IPS-18a (cell line): ENCODE results near the gene C8A.

ENCODE experiments used
- H3K27ac ChIP-seq: one replicate; pipeline ENCODE4 v1.5.1; 2013; ENCODE audit warnings: low read length
- H3K27me3 ChIP-seq: one replicate; pipeline ENCODE4 v1.6.1; 2013; ENCODE audit warnings: mild to moderate bottlenecking, low read length; ENCODE audit not compliant: control insufficient read depth, insufficient read depth
- H3K36me3 ChIP-seq: one replicate; pipeline ENCODE4 v1.6.1; 2013; ENCODE audit warnings: low read depth, low read length; ENCODE audit not compliant: control insufficient read depth
- H3K4me1 ChIP-seq: one replicate; pipeline ENCODE4 v1.6.1; 2013; ENCODE audit warnings: low read depth, low read length; ENCODE audit not compliant: control insufficient read depth
- H3K4me3 ChIP-seq: one replicate; pipeline ENCODE4 v1.5.1; 2013; ENCODE audit warnings: low read length
- H3K9ac ChIP-seq: one replicate; pipeline ENCODE4 v1.6.1; 2013; ENCODE audit warnings: mild to moderate bottlenecking, low read length, moderate library complexity
- H3K9me3 ChIP-seq: one replicate; pipeline ENCODE4 v1.6.1; 2013; ENCODE audit warnings: low read depth, low read length; ENCODE audit not compliant: control insufficient read depth

Gene C8A

DNA sequence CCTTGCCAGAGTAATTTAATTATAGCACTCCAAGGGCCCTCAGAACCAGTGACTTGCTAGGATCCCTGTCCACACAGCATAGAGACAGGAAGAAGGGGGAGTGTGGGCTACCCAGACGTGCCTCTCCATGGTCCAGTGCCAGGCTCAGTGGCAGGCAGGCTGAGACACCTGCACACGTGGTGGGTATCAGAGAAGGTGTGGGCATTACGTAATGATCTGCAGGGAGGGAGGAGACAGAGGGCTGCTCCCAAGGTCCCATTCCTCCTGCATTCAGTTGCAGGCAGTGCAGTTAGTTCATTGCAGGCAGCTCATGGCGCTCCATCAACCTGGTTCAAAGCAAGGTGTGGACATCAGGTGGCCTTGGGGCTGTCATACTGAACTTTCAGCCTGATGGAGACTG, 61.4 kb downstream of the C8A start:
- Histone ChIP-seq H3K27me3 (no peaks in the 10 kb centered on the region), H3K27ac (no peak overlapping the region), H3K9ac (no peak overlapping the region), H3K4me3 (no peak overlapping the region), H3K9me3 (no peaks in the 10 kb centered on the region), H3K36me3 (no peaks in the 10 kb centered on the region), H3K4me1 (peaks cover 8% of the 10 kb centered on the region)

GRCh38 chr1:56916630-56917029, 62.0 kb downstream of the C8A start:
- no peak overlapping the region for H3K4me3 ChIP-seq
- no peak overlapping the region for H3K9ac ChIP-seq
- peaks cover 8% of the 10 kb centered on the region for H3K4me1 ChIP-seq
- no peaks in the 10 kb centered on the region for H3K36me3 ChIP-seq
- H3K9me3 ChIP-seq = no peaks in the 10 kb centered on the region
- no peak overlapping the region for H3K27ac ChIP-seq
- H3K27me3 ChIP-seq = no peaks in the 10 kb centered on the region

GRCh38 chr1:56917356-56917755, 62.8 kb downstream of the C8A start:
- H3K27me3 ChIP-seq = no peaks in the 10 kb centered on the region
- H3K36me3 ChIP-seq = no peaks in the 10 kb centered on the region
- H3K27ac ChIP-seq = no peak overlapping the region
- no peak overlapping the region for H3K4me3 ChIP-seq
- H3K4me1 ChIP-seq = peaks cover 8% of the 10 kb centered on the region
- no peak overlapping the region for H3K9ac ChIP-seq
- no peaks in the 10 kb centered on the region for H3K9me3 ChIP-seq

- no peaks in the 10 kb centered on the region for H3K9me3 ChIP-seq
These were observed 66.0 kb downstream of the C8A start for GRCh38 chr1:56920591-56921001.

GRCh38 chr1:56921479-56921878, 66.9 kb downstream of the C8A start:
- no peaks in the 10 kb centered on the region for H3K36me3 ChIP-seq
- H3K27ac ChIP-seq = no peak overlapping the region
- peaks cover 22% of the 10 kb centered on the region for H3K4me1 ChIP-seq
- no peaks in the 10 kb centered on the region for H3K9me3 ChIP-seq
- H3K4me3 ChIP-seq = no peak overlapping the region
- H3K27me3 ChIP-seq = no peaks in the 10 kb centered on the region
- no peak overlapping the region for H3K9ac ChIP-seq

More at GRCh38 chr1:56920591-56921001, 66.0 kb downstream of the C8A start:
- Histone ChIP-seq H3K36me3 (no peaks in the 10 kb centered on the region), H3K27ac (no peak overlapping the region), H3K27me3 (no peaks in the 10 kb centered on the region), H3K4me3 (no peak overlapping the region), H3K4me1 (peaks cover 18% of the 10 kb centered on the region), H3K9ac (no peak overlapping the region)

DNA sequence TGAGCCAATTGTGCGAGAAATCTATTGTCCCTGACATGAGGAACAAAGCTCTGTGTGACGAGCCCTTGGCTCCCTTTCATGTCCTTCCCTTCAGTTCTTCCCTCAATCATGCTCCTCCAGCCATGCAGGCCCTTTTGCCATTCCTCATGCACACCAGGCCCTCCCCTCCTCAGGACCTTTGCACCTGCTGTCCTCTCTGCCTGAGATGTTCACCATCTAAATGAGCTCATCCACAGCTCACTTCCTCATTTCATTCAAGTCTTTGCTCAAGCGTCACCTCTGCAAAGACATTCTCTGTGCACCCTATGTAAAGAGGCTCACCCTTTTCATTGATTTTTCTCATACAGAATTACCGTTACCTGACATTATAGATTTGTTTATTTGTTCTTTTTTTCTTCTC, 67.5 kb downstream of the C8A start:
- H3K9me3 ChIP-seq = no peaks in the 10 kb centered on the region
- H3K36me3 ChIP-seq = no peaks in the 10 kb centered on the region
- H3K4me1 ChIP-seq = peaks cover 16% of the 10 kb centered on the region
- no peak overlapping the region for H3K27ac ChIP-seq
- no peak overlapping the region for H3K4me3 ChIP-seq
- H3K27me3 ChIP-seq = no peaks in the 10 kb centered on the region
- H3K9ac ChIP-seq = no peak overlapping the region

- no peaks in the 10 kb centered on the region for H3K9me3 ChIP-seq
- no peaks in the 10 kb centered on the region for H3K27me3 ChIP-seq
- H3K27ac ChIP-seq = no peak overlapping the region
- no peak overlapping the region for H3K4me3 ChIP-seq
- no peak overlapping the region for H3K9ac ChIP-seq
- H3K4me1 ChIP-seq = peaks cover 14% of the 10 kb centered on the region
- H3K36me3 ChIP-seq = no peaks in the 10 kb centered on the region
These were observed 67.9 kb downstream of the C8A start for GRCh38 chr1:56922507-56922906.

DNA sequence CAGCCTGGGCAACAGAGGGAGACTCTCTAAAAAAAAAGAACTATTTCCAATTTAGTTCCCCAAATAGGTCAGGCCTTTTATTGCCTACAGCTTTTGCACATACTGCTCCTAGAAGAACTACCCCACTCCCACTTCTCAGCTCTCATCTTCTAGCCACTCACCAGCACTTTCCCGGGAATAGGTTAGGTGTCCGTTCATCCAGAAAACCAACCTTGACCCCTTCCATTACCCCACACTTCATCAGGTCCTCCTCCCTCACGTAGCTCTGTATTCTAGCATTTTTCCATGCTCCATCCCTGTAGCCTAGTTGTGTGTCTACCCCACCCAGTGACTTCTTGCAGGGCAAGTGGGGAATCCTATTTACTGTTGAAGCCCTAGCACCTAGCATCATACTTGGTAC, 68.6 kb downstream of the C8A start:
- Histone ChIP-seq H3K27me3 (no peaks in the 10 kb centered on the region), H3K27ac (no peak overlapping the region), H3K9ac (no peak overlapping the region), H3K4me3 (no peak overlapping the region), H3K9me3 (no peaks in the 10 kb centered on the region), H3K36me3 (no peaks in the 10 kb centered on the region), H3K4me1 (peaks cover 14% of the 10 kb centered on the region)

GRCh38 chr1:56924116-56924515, 69.5 kb downstream of the C8A start:
- Histone ChIP-seq H3K9ac (no peak overlapping the region), H3K27me3 (no peaks in the 10 kb centered on the region), H3K4me3 (no peak overlapping the region)

DNA sequence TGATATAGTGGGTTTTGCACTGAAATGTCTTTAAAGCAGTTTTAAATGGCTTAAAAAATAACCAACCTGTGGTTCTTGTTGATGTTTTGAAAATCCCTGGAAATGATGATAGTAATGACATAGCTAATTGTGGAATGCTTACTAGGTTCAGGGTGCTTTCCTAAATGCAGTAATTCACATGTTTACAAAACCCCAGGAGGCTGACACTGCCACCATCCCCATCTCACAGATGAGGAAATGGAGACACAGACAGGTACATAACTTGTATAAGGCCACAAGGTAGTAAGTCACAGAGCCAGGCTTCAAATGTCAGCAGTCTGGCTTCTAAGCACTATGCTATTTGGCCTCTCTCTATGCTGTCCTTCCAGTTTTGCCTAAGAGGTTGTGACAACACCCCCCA, 70.6 kb downstream of the C8A start:
- Histone ChIP-seq H3K27ac (no peak overlapping the region), H3K27me3 (no peaks in the 10 kb centered on the region), H3K4me3 (no peak overlapping the region), H3K36me3 (no peaks in the 10 kb centered on the region), H3K9me3 (no peaks in the 10 kb centered on the region), H3K4me1 (peaks cover 14% of the 10 kb centered on the region), H3K9ac (no peak overlapping the region)

More at GRCh38 chr1:56924116-56924515, 69.5 kb downstream of the C8A start:
- Histone ChIP-seq H3K9me3 (no peaks in the 10 kb centered on the region), H3K27ac (no peak overlapping the region), H3K4me1 (peaks cover 14% of the 10 kb centered on the region), H3K36me3 (no peaks in the 10 kb centered on the region)

- no peak overlapping the region for H3K4me3 ChIP-seq
- no peaks in the 10 kb centered on the region for H3K36me3 ChIP-seq
- no peak overlapping the region for H3K27ac ChIP-seq
- no peaks in the 10 kb centered on the region for H3K27me3 ChIP-seq
- peaks cover 14% of the 10 kb centered on the region for H3K4me1 ChIP-seq
- H3K9me3 ChIP-seq = no peaks in the 10 kb centered on the region
- H3K9ac ChIP-seq = no peak overlapping the region
These were observed 72.6 kb downstream of the C8A start for GRCh38 chr1:56927171-56927570.

DNA sequence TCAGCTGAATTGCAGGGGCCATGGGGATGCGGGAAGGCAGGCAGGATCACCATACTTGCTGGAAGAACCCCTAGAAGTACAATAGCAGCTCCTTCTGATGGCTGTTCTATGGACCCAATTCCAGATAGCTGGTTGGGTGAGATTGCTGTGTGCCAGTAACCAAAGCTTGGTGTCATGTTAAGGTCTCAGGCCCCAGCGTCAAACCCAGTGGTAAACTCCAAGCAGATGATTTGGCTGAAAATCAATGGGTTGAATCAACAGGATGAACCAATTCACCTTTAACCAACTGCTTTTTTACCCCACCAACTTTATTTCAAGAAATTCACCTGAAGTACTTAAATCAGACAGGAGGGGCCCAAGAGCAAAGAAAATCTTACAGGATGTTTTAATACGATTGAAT, 73.4 kb downstream of the C8A start:
- Histone ChIP-seq H3K9me3 (no peaks in the 10 kb centered on the region), H3K4me3 (no peak overlapping the region), H3K27ac (no peak overlapping the region), H3K36me3 (no peaks in the 10 kb centered on the region), H3K4me1 (peaks cover 14% of the 10 kb centered on the region), H3K27me3 (no peaks in the 10 kb centered on the region), H3K9ac (no peak overlapping the region)
